Endothelial cell (in vitro differentiated cells): ENCODE data around the gene ERO1B. TPM values are rescaled to one million over a fixed set of nuclear protein-coding genes. Genes with fewer than 3 reads are reported as not detected.

Experiments used
- DNase-seq: peaks from one replicate; pipeline ENCODE4 v3.0.0; 2021; ENCODE audit warnings: low spot score
- H3K27ac Mint-ChIP-seq: one replicate; pipeline ENCODE4 v1.8.0; 2021; ENCODE audit warnings: mixed read lengths, inconsistent platforms; ENCODE audit not compliant: unreplicated experiment
- H3K27me3 Mint-ChIP-seq: one replicate; pipeline ENCODE4 v1.8.0; 2021; ENCODE audit warnings: mild to moderate bottlenecking, moderate library complexity, mixed read lengths, inconsistent platforms; ENCODE audit not compliant: unreplicated experiment
- H3K36me3 Mint-ChIP-seq: one replicate; pipeline ENCODE4 v1.8.0; 2021; ENCODE audit warnings: mild to moderate bottlenecking, low read depth, mixed read lengths, inconsistent platforms; ENCODE audit not compliant: unreplicated experiment
- H3K4me1 Mint-ChIP-seq: one replicate; pipeline ENCODE4 v1.8.0; 2021; ENCODE audit warnings: mild to moderate bottlenecking, mixed read lengths, inconsistent platforms; ENCODE audit not compliant: unreplicated experiment
- H3K4me3 Mint-ChIP-seq: one replicate; pipeline ENCODE4 v1.8.0; 2021; ENCODE audit warnings: mild to moderate bottlenecking, mixed read lengths, inconsistent platforms; ENCODE audit not compliant: unreplicated experiment
- H3K9me3 Mint-ChIP-seq: one replicate; pipeline ENCODE4 v1.8.0; 2021; ENCODE audit warnings: mixed read lengths, inconsistent platforms; ENCODE audit not compliant: unreplicated experiment
- total RNA-seq: library from RNA; stranded (reverse); fragmentation: NEBNext Ultra II Directional; extraction: Animal tissue kit (Norgen Biotek cat#: 25700); gene quantifications from one replicate; pipeline ENCODE4 v1.2.1, GENCODE V29; 2021; ENCODE audit not compliant: unreplicated experiment
- TF ChIP-seq, protein P1 (sequence below): fragments of 200-600 bp; sonication (generic); IDR thresholded peaks from one replicate; pipeline ENCODE4 v1.5.0; 2021; ENCODE audit warnings: antibody characterized with exemption; ENCODE audit not compliant: unreplicated experiment

ERO1B gene
- total RNA-seq, 1 donor from 2014 or later = 6.8 TPM

DNA sequence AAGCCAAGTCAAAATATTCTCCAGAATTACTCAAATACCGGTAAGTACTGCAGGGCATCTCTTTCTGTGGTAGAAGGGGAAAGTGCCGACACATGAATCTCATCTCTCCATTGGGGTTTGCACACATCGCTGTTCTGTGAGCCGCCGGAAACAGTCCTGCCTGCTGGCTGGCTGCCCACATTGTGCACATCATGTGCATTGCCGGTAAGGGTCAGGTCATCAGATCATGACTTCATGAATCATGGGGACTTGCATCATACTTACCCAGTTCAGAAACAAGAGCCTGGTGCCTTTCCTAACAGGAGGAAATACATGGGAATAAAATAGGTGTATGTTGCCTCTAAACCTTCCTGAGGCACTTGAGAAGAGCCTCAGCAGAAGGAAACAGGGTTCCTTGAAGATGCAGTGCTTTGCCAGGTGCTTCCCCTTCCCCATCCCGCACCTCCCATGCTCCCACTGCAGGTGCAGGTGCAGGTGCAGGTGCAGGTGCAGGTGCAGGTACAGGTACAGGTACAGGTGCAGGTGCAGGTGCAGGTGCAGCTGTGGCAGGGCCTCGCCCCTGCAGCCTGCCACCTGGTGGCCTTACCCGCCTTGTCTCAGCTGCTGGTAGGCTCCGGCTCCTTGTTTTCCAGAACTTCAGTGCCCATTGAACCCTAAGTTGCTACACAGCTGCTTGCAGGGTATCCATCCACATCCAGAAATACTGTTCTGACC is 112.9 kb downstream of the ERO1B start:
- TF ChIP-seq, protein P1, sequence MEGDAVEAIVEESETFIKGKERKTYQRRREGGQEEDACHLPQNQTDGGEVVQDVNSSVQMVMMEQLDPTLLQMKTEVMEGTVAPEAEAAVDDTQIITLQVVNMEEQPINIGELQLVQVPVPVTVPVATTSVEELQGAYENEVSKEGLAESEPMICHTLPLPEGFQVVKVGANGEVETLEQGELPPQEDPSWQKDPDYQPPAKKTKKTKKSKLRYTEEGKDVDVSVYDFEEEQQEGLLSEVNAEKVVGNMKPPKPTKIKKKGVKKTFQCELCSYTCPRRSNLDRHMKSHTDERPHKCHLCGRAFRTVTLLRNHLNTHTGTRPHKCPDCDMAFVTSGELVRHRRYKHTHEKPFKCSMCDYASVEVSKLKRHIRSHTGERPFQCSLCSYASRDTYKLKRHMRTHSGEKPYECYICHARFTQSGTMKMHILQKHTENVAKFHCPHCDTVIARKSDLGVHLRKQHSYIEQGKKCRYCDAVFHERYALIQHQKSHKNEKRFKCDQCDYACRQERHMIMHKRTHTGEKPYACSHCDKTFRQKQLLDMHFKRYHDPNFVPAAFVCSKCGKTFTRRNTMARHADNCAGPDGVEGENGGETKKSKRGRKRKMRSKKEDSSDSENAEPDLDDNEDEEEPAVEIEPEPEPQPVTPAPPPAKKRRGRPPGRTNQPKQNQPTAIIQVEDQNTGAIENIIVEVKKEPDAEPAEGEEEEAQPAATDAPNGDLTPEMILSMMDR = no peak
- no peak overlapping the region for H3K27ac Mint-ChIP-seq
- DNase-seq = no peak
- peaks cover 9% of the 10 kb centered on the region for H3K4me1 Mint-ChIP-seq
- H3K27me3 Mint-ChIP-seq = no peaks in the 10 kb centered on the region
- no peak overlapping the region for H3K4me3 Mint-ChIP-seq
- peaks cover 8% of the 10 kb centered on the region for H3K36me3 Mint-ChIP-seq
- no peaks in the 10 kb centered on the region for H3K9me3 Mint-ChIP-seq

DNA sequence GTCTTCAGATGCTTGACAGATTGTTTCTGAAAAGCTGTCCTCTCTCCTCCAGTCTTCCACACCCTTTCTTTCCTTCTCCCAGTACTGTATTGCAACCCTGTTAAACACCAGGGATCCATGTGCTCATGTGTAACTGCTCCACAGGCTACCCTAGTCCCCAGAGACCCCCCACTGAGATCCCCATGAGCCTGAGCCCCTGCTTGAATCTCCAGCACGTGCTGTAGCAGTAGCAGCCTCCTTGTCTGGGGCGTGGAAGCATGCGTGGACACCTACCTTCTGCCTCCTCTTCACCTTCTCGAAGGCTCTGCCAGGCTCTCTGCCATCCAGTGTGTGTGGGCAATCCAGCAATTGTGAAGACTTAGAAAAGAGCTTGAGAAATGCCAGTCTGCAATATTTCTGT is 114.2 kb downstream of the ERO1B start:
- no peak for DNase-seq
- Mint-ChIP-seq H3K4me1 (no peaks in the 10 kb centered on the region), H3K9me3 (no peaks in the 10 kb centered on the region), H3K36me3 (peaks cover 17% of the 10 kb centered on the region), H3K4me3 (no peak overlapping the region), H3K27me3 (no peaks in the 10 kb centered on the region), H3K27ac (no peak overlapping the region)
- TF ChIP-seq, protein P1 = no peak

DNA sequence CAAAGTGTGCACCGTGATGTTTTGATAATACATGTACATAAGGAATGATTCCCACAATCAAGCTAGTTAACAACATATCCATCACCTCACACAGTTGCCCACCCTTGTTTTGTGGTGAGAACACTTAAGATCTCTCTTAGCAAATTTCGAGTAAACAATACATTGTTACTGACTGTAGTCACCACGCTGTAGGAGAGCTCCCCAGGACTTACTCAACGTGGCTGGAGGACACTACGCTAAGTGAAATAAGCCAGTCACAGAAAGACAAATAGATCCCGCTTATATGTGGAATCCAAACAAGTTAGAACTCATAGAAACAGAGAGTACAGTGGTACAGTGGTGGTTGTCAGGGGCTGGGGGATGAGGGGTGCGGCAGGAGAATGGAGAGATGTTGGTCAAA is 114.6 kb downstream of the ERO1B start:
- peaks cover under 1% of the 10 kb centered on the region for H3K9me3 Mint-ChIP-seq
- H3K4me3 Mint-ChIP-seq = no peak overlapping the region
- DNase-seq = no peak
- TF ChIP-seq, protein P1 = no peak
- H3K27me3 Mint-ChIP-seq = no peaks in the 10 kb centered on the region
- no peak overlapping the region for H3K27ac Mint-ChIP-seq
- H3K4me1 Mint-ChIP-seq = no peaks in the 10 kb centered on the region
- peaks cover 18% of the 10 kb centered on the region for H3K36me3 Mint-ChIP-seq

DNA sequence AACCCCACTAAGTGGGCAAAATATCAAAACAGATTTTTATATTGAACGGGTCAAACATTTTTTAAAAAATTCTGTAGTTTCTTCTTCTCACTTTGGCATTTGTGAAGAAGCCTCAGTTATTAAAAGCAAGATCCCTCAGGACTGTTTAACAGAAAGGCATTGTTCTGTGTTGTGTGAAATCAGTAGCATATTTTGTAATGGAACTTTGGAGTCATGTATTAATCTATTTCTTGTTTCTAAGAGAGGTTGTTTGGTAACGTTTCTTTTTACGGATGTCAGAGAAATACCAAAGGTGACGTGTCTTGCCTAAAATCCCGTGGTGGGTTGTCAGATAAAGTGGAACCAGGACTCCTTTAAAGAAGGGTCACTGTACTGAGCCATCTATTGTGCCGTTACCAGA is 115.7 kb downstream of the ERO1B start:
- H3K9me3 Mint-ChIP-seq = peaks cover 12% of the 10 kb centered on the region
- H3K4me1 Mint-ChIP-seq = no peaks in the 10 kb centered on the region
- H3K4me3 Mint-ChIP-seq = no peak overlapping the region
- no peak overlapping the region for H3K27ac Mint-ChIP-seq
- peaks cover 6% of the 10 kb centered on the region for H3K27me3 Mint-ChIP-seq
- TF ChIP-seq, protein P1 = no peak
- DNase-seq = no peak
- H3K36me3 Mint-ChIP-seq = peaks cover 29% of the 10 kb centered on the region

Other genes starting within 250 kb of the ERO1B start
- gene NID1, start 216.9 kb downstream of the ERO1B start, total RNA-seq = 186 TPM
- gene GPR137B, start 139.4 kb downstream of the ERO1B start, total RNA-seq = 18.2 TPM
- 9.4 TPM for gene EDARADD, start 112.3 kb upstream of the ERO1B start, total RNA-seq
- 94.5 TPM for gene LGALS8, start 242.0 kb upstream of the ERO1B start, total RNA-seq